AG04450 (cell line): Measurements from ENCODE around the gene TMEFF1. TPM values are rescaled to one million over a fixed set of nuclear protein-coding genes. Genes with fewer than 3 reads are reported as not detected.
A peak's percentile ranks its signal among the peaks of the same experiment; 100 is the strongest.

Experiments
- CTCF ChIA-PET: fragments of 300-600, 350-600 bp; formaldehyde crosslinking; extraction: SDS; loops from one replicate; lab custom pipeline; 2022; ENCODE audit warnings: antibody characterized with exemption, inconsistent platforms; lab: Charles Lee
- POLR2A ChIA-PET: fragments of 350-600 bp; formaldehyde crosslinking; extraction: SDS; loops from one replicate; lab custom pipeline; 2021; ENCODE audit warnings: antibody characterized with exemption, inconsistent platforms; lab: Yijun Ruan, JAX
- DNase-seq: peaks from one replicate; pipeline ENCODE4 v3.0.0-alpha.2; 2011; ENCODE audit warnings: low read depth, low spot score
- H3K27ac ChIP-seq: one replicate; pipeline ENCODE4 v1.5.1; 2012; ENCODE audit warnings: low read depth, low read length, control low read depth
- H3K27me3 ChIP-seq: one replicate; pipeline ENCODE4 v1.6.0; 2012; ENCODE audit warnings: low read length; ENCODE audit not compliant: control insufficient read depth, insufficient read depth
- H3K4me3 ChIP-seq: 2 replicates; pipeline ENCODE4 v1.5.1; 2011; ENCODE audit warnings: mild to moderate bottlenecking, low read depth, low read length, control low read depth
- H3K9me3 ChIP-seq: 2 replicates; pipeline ENCODE4 v1.5.1; 2012; ENCODE audit warnings: low read length; ENCODE audit not compliant: control insufficient read depth, insufficient read depth
- polyA plus RNA-seq: library from polyadenylated mRNA; depleted of rRNA; stranded (reverse); fragments of >200 nt; gene quantifications from 2 replicates; pipeline ENCODE4 v1.2.3, GENCODE V29; 2011
- TF ChIP-seq, protein P1 (sequence below): IDR thresholded peaks from 2 replicates; pipeline ENCODE4 v1.5.1; 2011; ENCODE audit warnings: low read depth, low read length, control low read depth, inconsistent platforms

Gene TMEFF1
- polyA plus RNA-seq, 1 experiment = 0.45 TPM

GRCh38 chr9:100474082-100474923 is 1.4 kb downstream of the TMEFF1 start:
- Histone ChIP-seq H3K9me3 (no peaks in the 10 kb centered on the region), H3K27me3 (no peaks in the 10 kb centered on the region), H3K4me3 (peak overlapping the region; percentile 67), H3K27ac (peak overlapping the region; percentile 31)
- TF ChIP-seq, protein P1, sequence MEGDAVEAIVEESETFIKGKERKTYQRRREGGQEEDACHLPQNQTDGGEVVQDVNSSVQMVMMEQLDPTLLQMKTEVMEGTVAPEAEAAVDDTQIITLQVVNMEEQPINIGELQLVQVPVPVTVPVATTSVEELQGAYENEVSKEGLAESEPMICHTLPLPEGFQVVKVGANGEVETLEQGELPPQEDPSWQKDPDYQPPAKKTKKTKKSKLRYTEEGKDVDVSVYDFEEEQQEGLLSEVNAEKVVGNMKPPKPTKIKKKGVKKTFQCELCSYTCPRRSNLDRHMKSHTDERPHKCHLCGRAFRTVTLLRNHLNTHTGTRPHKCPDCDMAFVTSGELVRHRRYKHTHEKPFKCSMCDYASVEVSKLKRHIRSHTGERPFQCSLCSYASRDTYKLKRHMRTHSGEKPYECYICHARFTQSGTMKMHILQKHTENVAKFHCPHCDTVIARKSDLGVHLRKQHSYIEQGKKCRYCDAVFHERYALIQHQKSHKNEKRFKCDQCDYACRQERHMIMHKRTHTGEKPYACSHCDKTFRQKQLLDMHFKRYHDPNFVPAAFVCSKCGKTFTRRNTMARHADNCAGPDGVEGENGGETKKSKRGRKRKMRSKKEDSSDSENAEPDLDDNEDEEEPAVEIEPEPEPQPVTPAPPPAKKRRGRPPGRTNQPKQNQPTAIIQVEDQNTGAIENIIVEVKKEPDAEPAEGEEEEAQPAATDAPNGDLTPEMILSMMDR = no peak
- POLR2A ChIA-PET = no interaction called here
- CTCF ChIA-PET = no interaction called here
- no peak for DNase-seq

GRCh38 chr9:100474924-100475276 is 2.0 kb downstream of the TMEFF1 start:
- TF ChIP-seq, protein P1 = no peak
- H3K4me3 ChIP-seq = peak overlapping the region; percentile 67; the same call in 1 of the 2 replicates
- ChIA-PET POLR2A (no interaction called here), CTCF (no interaction called here)
- no peaks in the 10 kb centered on the region for H3K27me3 ChIP-seq
- DNase-seq = no peak
- no peaks in the 10 kb centered on the region for H3K9me3 ChIP-seq
- peak overlapping the region; percentile 2 for H3K27ac ChIP-seq

DNA sequence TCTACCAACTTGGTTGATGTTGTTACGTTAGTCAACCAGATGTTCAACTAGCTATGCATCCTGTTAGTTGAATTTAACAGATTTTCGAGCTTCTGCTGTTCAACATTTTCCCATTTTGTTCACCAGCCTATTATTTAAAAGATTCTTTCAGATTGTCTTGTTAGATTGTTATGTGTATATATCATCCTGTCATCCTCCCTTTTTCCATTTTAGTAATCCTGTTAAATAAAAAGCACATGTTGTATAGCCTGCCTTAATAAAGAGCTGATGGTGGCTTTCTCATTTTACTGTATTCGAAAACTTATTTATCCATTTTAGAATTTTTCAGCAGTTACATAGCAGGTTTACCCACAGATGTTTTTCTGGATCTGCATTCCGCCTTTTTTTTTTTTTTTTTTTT is 4.3 kb downstream of the TMEFF1 start:
- CTCF ChIA-PET = interaction anchor here (1.2 kb wide), 1 partner anchor 118 kb away, joined by 7 read pairs; no protein-coding TSS in a partner anchor
- DNase-seq = no peak

DNA sequence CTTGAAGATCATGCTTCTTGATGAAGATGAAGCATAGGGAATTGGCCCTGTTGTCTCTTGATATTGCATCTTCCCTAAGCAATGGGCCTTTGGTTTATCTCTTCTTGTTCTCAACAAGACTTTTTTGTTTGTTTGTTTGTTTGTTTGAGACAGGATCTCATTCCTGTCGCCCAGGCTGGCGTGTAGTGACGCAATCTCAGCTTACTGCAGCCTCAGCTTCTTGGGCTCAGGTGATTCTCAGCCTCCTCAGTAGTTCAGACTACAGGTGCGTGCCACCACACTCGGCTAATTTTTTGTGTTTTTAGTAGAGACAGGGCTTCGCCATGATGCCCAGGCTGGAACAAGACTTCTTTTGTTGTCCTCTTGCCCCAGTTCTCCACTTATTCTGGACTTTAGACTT is 5.2 kb downstream of the TMEFF1 start:
- Histone ChIP-seq H3K4me3 (no peak overlapping the region), H3K27ac (no peak overlapping the region), H3K27me3 (no peaks in the 10 kb centered on the region), H3K9me3 (no peaks in the 10 kb centered on the region)
- POLR2A ChIA-PET = no interaction called here
- TF ChIP-seq, protein P1 = no peak
- DNase-seq = no peak
- CTCF ChIA-PET = interaction anchor here (0.8 to 1.6 kb wide), 4 partner anchors 12 to 124 kb away, joined by 3 to 7 read pairs (median 4); no protein-coding TSS in a partner anchor

More for the DNA sequence above, 4.3 kb downstream of the TMEFF1 start:
- POLR2A ChIA-PET = interaction anchor here (0.6 kb wide), 1 partner anchor 67 kb away, joined by 3 read pairs; no protein-coding TSS in a partner anchor
- no peak overlapping the region for H3K27ac ChIP-seq
- TF ChIP-seq, protein P1 = no peak
- no peak overlapping the region for H3K4me3 ChIP-seq
- no peaks in the 10 kb centered on the region for H3K27me3 ChIP-seq
- no peaks in the 10 kb centered on the region for H3K9me3 ChIP-seq

DNA sequence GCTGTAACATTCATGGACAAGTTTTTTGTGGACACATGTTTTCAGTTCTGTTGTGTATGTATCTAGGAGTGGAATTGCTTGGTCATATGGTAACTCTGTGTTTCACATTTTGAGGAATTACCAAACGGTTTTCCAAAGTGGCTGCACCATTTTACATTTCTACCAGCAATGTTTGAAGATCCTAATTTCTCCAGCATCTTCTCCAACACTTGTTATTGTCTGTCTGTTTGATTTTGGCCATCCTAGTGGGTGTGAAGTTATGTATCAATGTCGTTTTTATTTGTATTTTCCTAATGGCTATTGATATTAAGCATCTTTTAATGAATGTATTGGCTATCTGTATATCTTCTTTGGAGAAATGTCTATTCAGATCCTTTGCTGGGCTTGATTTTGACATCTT is 6.9 kb downstream of the TMEFF1 start:
- no peak overlapping the region for H3K4me3 ChIP-seq
- CTCF ChIA-PET = interaction anchor here (1.6 kb wide), 1 partner anchor 13 kb away, joined by 4 read pairs; no protein-coding TSS in a partner anchor
- no peaks in the 10 kb centered on the region for H3K27me3 ChIP-seq
- no peak overlapping the region for H3K27ac ChIP-seq
- TF ChIP-seq, protein P1 = no peak
- POLR2A ChIA-PET = no interaction called here
- H3K9me3 ChIP-seq = no peaks in the 10 kb centered on the region
- no peak for DNase-seq
